ENCODE measurements around the gene UPK1A. TPM values are rescaled to one million over a fixed set of nuclear protein-coding genes. Genes with fewer than 3 reads are reported as not detected.

The UPK1A gene
- total RNA-seq, 1 donor from 2014 or later = 0.59 TPM

- DNase-seq (ENCODE audit: low spot score) = no peak
- no peaks in the 10 kb centered on the region for H3K27me3 Mint-ChIP-seq (ENCODE audit: low read depth)
- no peaks in the 10 kb centered on the region for H3K9me3 Mint-ChIP-seq
- H3K4me3 Mint-ChIP-seq (ENCODE audit: low read depth) = no peak within 1 kb of the TSS
- intact Hi-C loops (cut with micrococcal nuclease) = no loop called here
- H3K27ac Mint-ChIP-seq = no peak within 1 kb of the TSS
- peaks cover 9% of the 10 kb centered on the region for H3K4me1 Mint-ChIP-seq (ENCODE audit: low read depth)
- H3K36me3 Mint-ChIP-seq (ENCODE audit: low read depth) = peaks cover 3% of the 10 kb centered on the region
Observed at GRCh38 chr19:35704218-35704617, 37.9 kb downstream of the UPK1A start, which contains the start of gene ZBTB32. TSS of gene ZBTB32 (plus strand) at chr19:35704558. CDS start at chr19:35714627, 10,069 bp downstream.

- H3K27me3 Mint-ChIP-seq (ENCODE audit: low read depth) = no peaks in the 10 kb centered on the region
- H3K9me3 Mint-ChIP-seq = peaks cover 3% of the 10 kb centered on the region
- no peak overlapping the region for H3K27ac Mint-ChIP-seq
Observed at GRCh38 chr19:35708391-35708790, 42.1 kb downstream of the UPK1A start.

GRCh38 chr19:35710784-35711723, 44.7 kb downstream of the UPK1A start:
- Mint-ChIP-seq H3K9me3 (peaks cover 3% of the 10 kb centered on the region), H3K4me1 (ENCODE audit: low read depth) (peaks cover 40% of the 10 kb centered on the region), H3K27me3 (ENCODE audit: low read depth) (no peaks in the 10 kb centered on the region), H3K36me3 (ENCODE audit: low read depth) (peaks cover 34% of the 10 kb centered on the region), H3K27ac (peak overlapping the region; percentile 100), H3K4me3 (ENCODE audit: low read depth) (peak overlapping the region; percentile 66)
- peak; percentile 71 for DNase-seq (ENCODE audit: low spot score)
- intact Hi-C loops (cut with micrococcal nuclease) = loop anchor here (1.0 to 5.0 kb wide), 3 partner anchors 9 to 164 kb away; partner anchors contain the start of gene TMEM147

More at GRCh38 chr19:35708391-35708790, 42.1 kb downstream of the UPK1A start:
- H3K4me1 Mint-ChIP-seq (ENCODE audit: low read depth) = peaks cover 26% of the 10 kb centered on the region
- intact Hi-C loops (cut with micrococcal nuclease) = no loop called here
- no peak overlapping the region for H3K4me3 Mint-ChIP-seq (ENCODE audit: low read depth)
- H3K36me3 Mint-ChIP-seq (ENCODE audit: low read depth) = peaks cover 7% of the 10 kb centered on the region
- no peak for DNase-seq (ENCODE audit: low spot score)

GRCh38 chr19:35712567-35713505, 46.5 kb downstream of the UPK1A start:
- intact Hi-C loops (cut with micrococcal nuclease) = loop anchor here (1.0 to 5.0 kb wide), 4 partner anchors 27 to 190 kb away; partner anchors contain the start of genes HCST and TMEM147

GRCh38 chr19:35713506-35713850, 47.2 kb downstream of the UPK1A start:
- Mint-ChIP-seq H3K4me3 (ENCODE audit: low read depth) (peak overlapping the region; percentile 94), H3K27me3 (ENCODE audit: low read depth) (no peaks in the 10 kb centered on the region), H3K27ac (peak overlapping the region; percentile 100), H3K4me1 (ENCODE audit: low read depth) (peaks cover 43% of the 10 kb centered on the region), H3K9me3 (peaks cover 3% of the 10 kb centered on the region), H3K36me3 (ENCODE audit: low read depth) (peaks cover 40% of the 10 kb centered on the region)
- intact Hi-C loops (cut with micrococcal nuclease) = loop anchor here (2.0 to 5.0 kb wide), 3 partner anchors 41 to 189 kb away; partner anchors contain the start of genes HCST and TMEM147
- no peak for DNase-seq (ENCODE audit: low spot score)

More at GRCh38 chr19:35712567-35713505, 46.5 kb downstream of the UPK1A start:
- H3K27ac Mint-ChIP-seq = peak overlapping the region; percentile 100
- H3K36me3 Mint-ChIP-seq (ENCODE audit: low read depth) = peaks cover 43% of the 10 kb centered on the region
- no peaks in the 10 kb centered on the region for H3K27me3 Mint-ChIP-seq (ENCODE audit: low read depth)
- peak; percentile 72 for DNase-seq (ENCODE audit: low spot score)
- H3K4me3 Mint-ChIP-seq (ENCODE audit: low read depth) = peak overlapping the region; percentile 94
- peaks cover 3% of the 10 kb centered on the region for H3K9me3 Mint-ChIP-seq
- peaks cover 43% of the 10 kb centered on the region for H3K4me1 Mint-ChIP-seq (ENCODE audit: low read depth)

GRCh38 chr19:35713904-35714495, 47.7 kb downstream of the UPK1A start:
- H3K9me3 Mint-ChIP-seq = peaks cover 3% of the 10 kb centered on the region
- H3K27ac Mint-ChIP-seq = peak overlapping the region; percentile 100
- no peak for DNase-seq (ENCODE audit: low spot score)
- peaks cover 46% of the 10 kb centered on the region for H3K4me1 Mint-ChIP-seq (ENCODE audit: low read depth)
- H3K27me3 Mint-ChIP-seq (ENCODE audit: low read depth) = no peaks in the 10 kb centered on the region
- H3K4me3 Mint-ChIP-seq (ENCODE audit: low read depth) = peak overlapping the region; percentile 94
- intact Hi-C loops (cut with micrococcal nuclease) = loop anchor here (2.0 to 5.0 kb wide), 3 partner anchors 41 to 189 kb away; partner anchors contain the start of genes HCST and TMEM147
- H3K36me3 Mint-ChIP-seq (ENCODE audit: low read depth) = peaks cover 44% of the 10 kb centered on the region

- Mint-ChIP-seq H3K27ac (peak overlapping the region; percentile 100), H3K36me3 (ENCODE audit: low read depth) (peaks cover 50% of the 10 kb centered on the region), H3K4me3 (ENCODE audit: low read depth) (peak overlapping the region; percentile 94), H3K27me3 (ENCODE audit: low read depth) (no peaks in the 10 kb centered on the region), H3K9me3 (peaks cover 3% of the 10 kb centered on the region), H3K4me1 (ENCODE audit: low read depth) (peaks cover 50% of the 10 kb centered on the region)
- DNase-seq (ENCODE audit: low spot score) = no peak
- intact Hi-C loops (cut with micrococcal nuclease) = loop anchor here (5.0 kb wide), 2 partner anchors 167 to 447 kb away; partner anchors contain the start of genes TMEM147 and USF2
Observed at GRCh38 chr19:35714601-35715354, 48.5 kb downstream of the UPK1A start.

- Mint-ChIP-seq H3K36me3 (ENCODE audit: low read depth) (peaks cover 54% of the 10 kb centered on the region), H3K4me1 (ENCODE audit: low read depth) (peaks cover 48% of the 10 kb centered on the region), H3K9me3 (peaks cover 3% of the 10 kb centered on the region), H3K27ac (peak overlapping the region; percentile 92), H3K27me3 (ENCODE audit: low read depth) (no peaks in the 10 kb centered on the region), H3K4me3 (ENCODE audit: low read depth) (peak overlapping the region; percentile 94)
- DNase-seq (ENCODE audit: low spot score) = no peak
- intact Hi-C loops (cut with micrococcal nuclease) = loop anchor here (5.0 kb wide), 1 partner anchor 448 kb away; the partner anchor contains the start of gene USF2
Observed at GRCh38 chr19:35715355-35715809, 49.1 kb downstream of the UPK1A start.

GRCh38 chr19:35715981-35716800, 49.9 kb downstream of the UPK1A start:
- intact Hi-C loops (cut with micrococcal nuclease) = loop anchor here (2.0 to 5.0 kb wide), 3 partner anchors 13 to 449 kb away; partner anchors contain the start of gene USF2
- Mint-ChIP-seq H3K36me3 (ENCODE audit: low read depth) (peaks cover 60% of the 10 kb centered on the region), H3K9me3 (peaks cover 3% of the 10 kb centered on the region), H3K4me1 (ENCODE audit: low read depth) (peaks cover 40% of the 10 kb centered on the region), H3K27ac (peak overlapping the region; percentile 92), H3K27me3 (ENCODE audit: low read depth) (no peaks in the 10 kb centered on the region), H3K4me3 (ENCODE audit: low read depth) (peak overlapping the region; percentile 94)
- DNase-seq (ENCODE audit: low spot score) = no peak

GRCh38 chr19:35716801-35717664, 50.7 kb downstream of the UPK1A start:
- Mint-ChIP-seq H3K27ac (peak overlapping the region; percentile 92), H3K4me1 (ENCODE audit: low read depth) (peaks cover 35% of the 10 kb centered on the region), H3K4me3 (ENCODE audit: low read depth) (peak overlapping the region; percentile 94), H3K27me3 (ENCODE audit: low read depth) (no peaks in the 10 kb centered on the region), H3K36me3 (ENCODE audit: low read depth) (peaks cover 65% of the 10 kb centered on the region), H3K9me3 (no peaks in the 10 kb centered on the region)
- intact Hi-C loops (cut with micrococcal nuclease) = loop anchor here (1.0 to 5.0 kb wide), 8 partner anchors 14 to 450 kb away; partner anchors contain the start of genes ARHGAP33, PROSER3, PSENEN and U2AF1L4
- peak; percentile 97 for DNase-seq (ENCODE audit: low spot score)

Data from activated T-helper 2 cell treated with anti-CD3 and anti-CD28 coated beads, Interferon-gamma antibody, Interleukin-2, Interleukin-4, amounts not matched to agents 10 μg/mL and 5 μg/mL and 100 μg/mL, durations not matched to agents 14 hours and 24 hours and 36 hours (primary cell).